OCI-LY1 (cell line): Measurements from ENCODE around the gene WWOX.

Experiments used
- EZH2 ChIP-seq: fragments of 200-600 bp; sonication (generic), shearing (Covaris generic); IDR thresholded peaks from 2 replicates; pipeline ENCODE4 v1.8.0; 2017; ENCODE audit warnings: borderline replicate concordance, mixed run types, mild to moderate bottlenecking, antibody characterized with exemption, low read length, moderate library complexity, mixed read lengths
- TF ChIP-seq, protein P1 (sequence below): fragments of 200-600 bp; sonication (generic), shearing (Covaris generic); IDR thresholded peaks from 2 replicates; pipeline ENCODE4 v1.5.1; 2017; ENCODE audit warnings: mild to moderate bottlenecking, antibody characterized with exemption, low read length, moderate library complexity, mixed read lengths

GRCh38 chr16:78953526-78953925 lies 854.1 kb downstream of the WWOX start:
- TF ChIP-seq, protein P1, sequence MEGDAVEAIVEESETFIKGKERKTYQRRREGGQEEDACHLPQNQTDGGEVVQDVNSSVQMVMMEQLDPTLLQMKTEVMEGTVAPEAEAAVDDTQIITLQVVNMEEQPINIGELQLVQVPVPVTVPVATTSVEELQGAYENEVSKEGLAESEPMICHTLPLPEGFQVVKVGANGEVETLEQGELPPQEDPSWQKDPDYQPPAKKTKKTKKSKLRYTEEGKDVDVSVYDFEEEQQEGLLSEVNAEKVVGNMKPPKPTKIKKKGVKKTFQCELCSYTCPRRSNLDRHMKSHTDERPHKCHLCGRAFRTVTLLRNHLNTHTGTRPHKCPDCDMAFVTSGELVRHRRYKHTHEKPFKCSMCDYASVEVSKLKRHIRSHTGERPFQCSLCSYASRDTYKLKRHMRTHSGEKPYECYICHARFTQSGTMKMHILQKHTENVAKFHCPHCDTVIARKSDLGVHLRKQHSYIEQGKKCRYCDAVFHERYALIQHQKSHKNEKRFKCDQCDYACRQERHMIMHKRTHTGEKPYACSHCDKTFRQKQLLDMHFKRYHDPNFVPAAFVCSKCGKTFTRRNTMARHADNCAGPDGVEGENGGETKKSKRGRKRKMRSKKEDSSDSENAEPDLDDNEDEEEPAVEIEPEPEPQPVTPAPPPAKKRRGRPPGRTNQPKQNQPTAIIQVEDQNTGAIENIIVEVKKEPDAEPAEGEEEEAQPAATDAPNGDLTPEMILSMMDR = no peak
- no peak for TF ChIP-seq EZH2
